SH-SY5Y (cell line): Measurements from ENCODE around the gene CSNK2B.

Experiments used
- GATA2 ChIP-seq: IDR thresholded peaks from 2 replicates; pipeline ENCODE4 v1.6.1; 2011; ENCODE audit warnings: mild to moderate bottlenecking, low read depth, low read length
- GATA3 ChIP-seq: IDR thresholded peaks from 2 replicates; pipeline ENCODE4 v1.6.1; 2011; ENCODE audit warnings: low read depth, mild to moderate bottlenecking, low read length, moderate library complexity

CSNK2B gene

GRCh38 chr6:31665501-31666336 lies at the start of gene CSNK2B:
Gene CSNK2B, plus strand, starts transcription at chr6:31666080. Its CDS starts 752 bp downstream, at chr6:31666832.
- no peak for TF ChIP-seq GATA3

DNA sequence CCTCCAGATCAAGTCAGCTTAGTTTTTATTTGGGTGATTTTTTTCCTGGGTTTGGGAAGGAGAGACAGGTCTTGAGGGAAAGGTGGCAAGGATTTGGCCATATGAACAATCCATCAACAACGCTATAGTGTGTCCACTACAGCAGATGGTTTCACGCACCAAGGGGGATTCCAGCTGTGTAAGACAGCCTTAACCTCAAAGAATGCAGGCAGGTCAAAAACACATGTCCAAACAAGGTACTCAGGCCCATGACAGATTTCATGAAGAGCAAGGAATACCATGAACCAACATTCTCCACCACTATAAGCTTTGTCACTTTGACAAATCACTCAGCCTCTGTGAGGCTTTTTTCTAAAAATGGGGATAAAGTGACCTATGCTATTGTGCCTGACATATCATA lies 48.9 kb upstream of the CSNK2B start:
- TF ChIP-seq GATA2 = no peak
- no peak for TF ChIP-seq GATA3

DNA sequence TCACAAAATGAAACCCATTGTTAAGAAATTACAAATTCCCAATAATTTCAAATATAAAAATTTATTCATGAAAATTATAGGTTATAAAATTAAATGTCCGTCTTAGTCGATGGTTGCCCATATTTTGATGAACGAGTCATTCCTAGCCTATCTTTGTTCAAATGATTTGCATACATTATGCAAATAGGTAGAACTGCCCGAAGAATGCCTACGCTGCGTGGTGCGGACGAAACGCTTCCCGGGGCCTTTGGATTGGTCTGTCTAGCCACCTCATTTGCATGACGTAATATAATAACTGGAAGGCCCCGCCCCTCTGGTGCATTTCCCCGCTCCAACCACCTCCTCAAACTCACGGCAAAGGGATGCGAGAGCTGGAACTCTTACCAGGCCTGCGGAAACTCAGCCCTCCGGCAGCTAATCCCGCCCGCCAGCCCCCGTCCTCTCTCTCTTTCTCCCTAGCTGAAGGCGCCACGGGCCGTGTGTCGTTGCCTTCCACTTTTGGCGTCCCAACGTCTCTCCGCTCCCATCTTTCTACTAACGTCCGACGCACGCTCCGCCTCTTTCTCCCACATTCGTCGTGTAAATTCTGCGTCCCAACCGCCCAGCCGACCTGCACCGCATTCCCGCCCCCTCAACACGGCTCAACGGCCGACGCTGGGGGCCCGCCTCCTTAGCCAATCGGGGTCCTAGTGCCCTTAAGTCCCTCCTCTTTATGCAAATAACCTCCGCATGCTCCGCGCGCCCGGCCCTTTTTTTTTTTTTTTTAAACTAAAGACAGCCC lies 45.9 kb upstream of the CSNK2B start:
- no peak for TF ChIP-seq GATA2
- no peak for TF ChIP-seq GATA3

- TF ChIP-seq GATA3 = no peak
- no peak for TF ChIP-seq GATA2
Measured at GRCh38 chr6:31620586-31621319, 45.1 kb upstream of the CSNK2B start, which contains the start of gene PRRC2A. Gene PRRC2A, plus strand, starts transcription at chr6:31620715. Its CDS starts 2,075 bp downstream, at chr6:31622790.

DNA sequence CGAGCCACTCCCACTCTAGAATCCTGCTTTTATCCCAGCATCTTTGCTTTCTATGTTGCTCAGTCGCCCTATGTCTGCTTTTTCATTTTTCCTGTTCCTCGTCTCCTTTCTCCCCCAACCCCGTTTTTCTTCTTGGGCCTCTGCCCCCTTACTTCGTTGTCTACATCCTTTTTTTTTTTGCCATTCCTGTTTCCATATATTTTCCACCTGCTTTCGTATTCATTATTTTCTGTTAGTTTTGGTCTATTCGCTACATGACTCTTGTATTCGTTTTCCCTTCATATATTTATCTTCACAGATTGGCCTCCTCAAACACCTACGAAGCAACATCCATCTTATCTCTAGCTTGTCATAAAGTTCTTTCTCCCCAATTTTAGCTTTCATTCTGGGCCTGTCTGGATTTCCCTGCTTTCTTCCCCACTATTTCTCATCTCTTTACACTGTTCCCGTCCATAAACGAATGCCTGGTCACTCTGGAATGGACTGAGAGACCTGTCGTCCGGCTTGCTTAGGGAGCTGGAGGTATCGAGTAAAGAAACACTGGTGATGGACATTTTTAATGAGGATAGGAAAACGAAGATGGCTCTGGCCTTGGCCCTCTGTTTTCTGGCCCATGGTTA lies 44.5 kb upstream of the CSNK2B start:
- no peak for TF ChIP-seq GATA3
- TF ChIP-seq GATA2 = no peak

DNA sequence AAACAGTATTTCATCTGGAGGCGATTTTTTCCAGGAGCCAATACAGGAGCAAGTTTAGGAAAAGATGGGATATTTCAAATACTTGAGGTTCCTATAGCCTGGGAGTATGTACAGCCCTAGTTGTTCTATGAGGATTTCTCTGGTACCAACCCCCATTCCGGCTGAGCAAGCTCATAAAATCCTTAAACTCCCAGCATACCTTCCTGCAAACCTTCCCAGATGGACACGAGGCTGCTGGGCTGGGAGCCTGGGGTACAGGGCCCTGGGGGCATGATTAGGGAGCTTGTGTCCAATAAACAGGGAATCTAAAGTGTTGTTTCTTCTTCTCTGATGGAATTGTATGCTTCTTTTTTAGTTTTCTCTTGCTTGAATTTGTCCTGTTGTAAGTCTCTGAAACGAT lies 43.9 kb upstream of the CSNK2B start:
- no peak for TF ChIP-seq GATA3

- no peak for TF ChIP-seq GATA2
- TF ChIP-seq GATA3 = no peak
Measured at GRCh38 chr6:31622684-31623091, 43.2 kb upstream of the CSNK2B start.

GRCh38 chr6:31624070-31624469 lies 41.8 kb upstream of the CSNK2B start:
- no peak for TF ChIP-seq GATA2
- TF ChIP-seq GATA3 = no peak

- no peak for TF ChIP-seq GATA2
- TF ChIP-seq GATA3 = no peak
Measured at GRCh38 chr6:31626952-31627351, 38.9 kb upstream of the CSNK2B start.

DNA sequence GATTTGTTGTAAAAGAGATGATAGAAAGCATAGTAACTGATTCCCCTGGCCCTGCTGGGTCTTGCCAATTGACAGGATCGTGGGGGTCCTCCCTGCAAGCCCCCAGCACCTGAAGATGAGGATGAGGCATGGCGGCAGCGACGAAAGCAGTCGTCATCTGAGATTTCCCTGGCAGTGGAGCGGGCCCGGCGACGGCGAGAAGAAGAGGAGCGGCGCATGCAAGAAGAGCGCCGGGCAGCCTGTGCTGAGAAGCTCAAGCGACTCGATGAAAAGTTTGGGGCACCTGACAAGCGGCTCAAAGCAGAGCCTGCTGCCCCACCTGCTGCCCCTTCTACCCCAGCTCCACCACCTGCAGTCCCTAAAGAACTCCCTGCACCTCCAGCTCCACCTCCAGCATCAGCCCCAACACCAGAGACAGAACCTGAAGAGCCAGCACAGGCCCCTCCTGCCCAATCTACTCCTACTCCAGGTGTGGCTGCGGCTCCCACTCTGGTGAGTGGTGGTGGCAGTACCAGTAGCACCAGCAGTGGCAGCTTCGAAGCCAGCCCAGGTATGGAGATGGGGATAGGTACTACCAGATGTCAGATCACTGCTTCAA lies 38.1 kb upstream of the CSNK2B start:
- TF ChIP-seq GATA3 = no peak
- no peak for TF ChIP-seq GATA2

GRCh38 chr6:31629014-31629413 lies 36.9 kb upstream of the CSNK2B start:
- TF ChIP-seq GATA2 (no peak), GATA3 (no peak)

DNA sequence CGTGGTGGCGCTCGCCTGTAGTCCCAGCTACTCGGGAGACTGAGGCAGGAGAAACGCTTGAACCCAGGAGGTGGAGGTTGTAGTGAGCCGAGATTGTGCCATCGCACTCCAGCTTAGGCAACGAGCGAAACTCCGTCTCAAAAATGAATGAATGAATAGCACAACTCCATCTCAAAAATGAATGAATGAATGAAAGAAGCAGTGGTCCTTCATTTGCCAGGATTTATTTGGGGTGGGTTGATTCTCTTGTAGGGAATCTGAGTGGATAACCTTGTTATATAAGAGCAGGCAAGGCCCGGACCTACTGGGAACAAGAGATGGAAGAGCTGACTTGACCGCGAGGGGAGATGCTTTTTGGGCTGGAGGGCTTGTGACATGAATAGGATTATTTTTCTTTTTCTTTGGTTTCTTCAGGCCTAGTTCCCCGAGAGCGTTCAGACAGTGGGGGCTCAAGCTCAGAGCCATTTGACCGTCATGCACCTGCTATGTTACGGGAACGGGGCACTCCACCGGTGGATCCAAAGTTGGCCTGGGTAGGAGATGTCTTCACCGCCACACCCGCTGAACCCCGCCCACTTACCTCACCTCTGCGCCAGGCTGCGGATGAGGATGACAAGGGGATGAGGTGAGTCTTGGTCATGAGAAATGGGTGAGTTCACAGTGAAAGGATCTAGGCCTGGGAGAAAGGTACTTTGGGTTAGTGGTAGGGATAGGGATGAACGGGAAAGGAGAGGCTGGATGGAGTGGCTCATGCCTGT lies 35.5 kb upstream of the CSNK2B start:
- TF ChIP-seq GATA2 = no peak
- no peak for TF ChIP-seq GATA3

DNA sequence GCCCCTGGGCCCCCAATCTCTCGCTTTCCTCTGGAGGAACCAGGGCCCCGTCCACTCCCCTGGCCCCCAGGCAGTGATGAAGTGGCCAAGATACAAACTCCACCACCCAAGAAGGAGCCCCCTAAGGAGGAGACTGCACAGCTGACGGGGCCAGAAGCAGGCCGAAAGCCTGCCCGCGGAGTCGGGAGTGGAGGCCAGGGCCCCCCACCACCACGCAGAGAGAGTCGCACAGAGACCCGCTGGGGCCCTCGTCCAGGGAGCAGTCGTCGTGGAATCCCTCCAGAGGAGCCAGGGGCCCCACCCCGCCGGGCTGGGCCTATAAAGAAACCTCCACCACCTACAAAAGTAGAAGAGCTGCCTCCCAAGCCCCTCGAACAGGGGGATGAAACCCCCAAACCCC lies 34.7 kb upstream of the CSNK2B start:
- no peak for TF ChIP-seq GATA3
- no peak for TF ChIP-seq GATA2
